GM23338 (cell line): Measurements from ENCODE around the gene APOBR. TPM values are rescaled to one million over a fixed set of nuclear protein-coding genes. Genes with fewer than 3 reads are reported as not detected.

Experiments
- ATAC-seq: fragments of 200-7000 bp; cut with Tn5 transposase; 3 replicates; pipeline ENCODE4 v1.9.1; 2020
- DNase-seq: peaks from one replicate; pipeline ENCODE4 v3.0.0-alpha.2; 2015; ENCODE audit warnings: low spot score
- H2AFZ ChIP-seq: fragments of 200-600 bp; sonication (generic); 2 replicates; pipeline ENCODE4 v1.8.0; 2016; ENCODE audit warnings: antibody characterized with exemption, mild to moderate bottlenecking, moderate library complexity
- H3F3A ChIP-seq: fragments of 200-600 bp; sonication (generic); replicated peaks from 2 replicates; pipeline ENCODE4 v1.8.0; 2017; ENCODE audit warnings: antibody characterized with exemption, mixed run types, low read depth
- H3K27ac ChIP-seq: fragments of 200-600 bp; sonication (generic); 2 replicates; pipeline ENCODE4 v1.6.1; 2016; ENCODE audit warnings: low read depth
- H3K27me3 ChIP-seq: fragments of 200-600 bp; sonication (generic); 2 replicates; pipeline ENCODE4 v1.8.0; 2016; ENCODE audit warnings: mild to moderate bottlenecking, mixed run types, moderate library complexity; ENCODE audit not compliant: insufficient read depth
- H3K36me3 ChIP-seq: fragments of 200-600 bp; sonication (generic); 2 replicates; pipeline ENCODE4 v1.8.0; 2016; ENCODE audit warnings: mild to moderate bottlenecking; ENCODE audit not compliant: insufficient read depth
- H3K4me1 ChIP-seq: fragments of 200-600 bp; sonication (generic); 2 replicates; pipeline ENCODE4 v1.8.0; 2016; ENCODE audit warnings: mild to moderate bottlenecking, moderate library complexity; ENCODE audit not compliant: insufficient read depth
- H3K4me2 ChIP-seq: fragments of 200-600 bp; sonication (generic); 2 replicates; pipeline ENCODE4 v1.7.1; 2017; ENCODE audit warnings: mixed run types
- H3K4me3 ChIP-seq: fragments of 200-600 bp; sonication (generic); 2 replicates; pipeline ENCODE4 v1.6.1; 2016; ENCODE audit warnings: mixed run types
- H3K79me2 ChIP-seq: fragments of 200-600 bp; sonication (generic); replicated peaks from 2 replicates; pipeline ENCODE4 v1.8.0; 2017; ENCODE audit warnings: mild to moderate bottlenecking; ENCODE audit not compliant: insufficient read depth
- H3K9me2 ChIP-seq: fragments of 200-600 bp; sonication (generic); 2 replicates; pipeline ENCODE4 v1.8.0; 2017; ENCODE audit not compliant: insufficient read depth
- H4K20me1 ChIP-seq: fragments of 200-600 bp; sonication (generic); replicated peaks from 2 replicates; pipeline ENCODE4 v1.8.0; 2017; ENCODE audit warnings: mild to moderate bottlenecking; ENCODE audit not compliant: insufficient read depth
- H3K27ac Mint-ChIP-seq: 2 replicates; pipeline ENCODE4 v1.8.0; 2020; ENCODE audit warnings: inconsistent platforms, mild to moderate bottlenecking, moderate library complexity, mixed read lengths
- H3K27me3 Mint-ChIP-seq: 3 replicates; pipeline ENCODE4 v1.8.0; 2022; ENCODE audit warnings: low read depth, mild to moderate bottlenecking, moderate library complexity, mixed read lengths, inconsistent platforms; ENCODE audit not compliant: insufficient read depth, poor library complexity
- H3K36me3 Mint-ChIP-seq: 3 replicates; pipeline ENCODE4 v1.8.0; 2021; ENCODE audit warnings: low read depth, mild to moderate bottlenecking, inconsistent platforms, moderate library complexity, mixed read lengths
- H3K4me1 Mint-ChIP-seq: 3 replicates; pipeline ENCODE4 v1.8.0; 2020; ENCODE audit warnings: mild to moderate bottlenecking, inconsistent platforms, mixed read lengths
- H3K4me3 Mint-ChIP-seq: 3 replicates; pipeline ENCODE4 v1.8.0; 2021; ENCODE audit warnings: moderate library complexity, mild to moderate bottlenecking, inconsistent platforms, mixed read lengths
- H3K9me3 Mint-ChIP-seq: 3 replicates; pipeline ENCODE4 v1.8.0; 2020; ENCODE audit warnings: moderate library complexity, mild to moderate bottlenecking, inconsistent platforms, mixed read lengths
- CREB1 ChIP-seq: fragments of 250-450 bp; sonication (Bioruptor Pico); IDR thresholded peaks from 2 replicates; pipeline ENCODE4 v1.5.0; 2020; ENCODE audit warnings: low read depth, mild to moderate bottlenecking, moderate library complexity
- CTCF ChIP-seq, 2 experiments: fragments of 200-600 bp in 1 of 2; sonication (generic) in 1 of 2; conservative IDR thresholded peaks; 2 replicates each; pipeline versions ENCODE4 v1.5.1 to v1.6.1; 2016 to 2017; ENCODE audit warnings: antibody characterized with exemption in 2 of 2, low read depth in 2 of 2, mild to moderate bottlenecking in 2 of 2, moderate library complexity in 1 of 2
- ETS1 ChIP-seq: IDR thresholded peaks from 2 replicates; pipeline ENCODE4 v1.6.1; 2016; ENCODE audit warnings: antibody characterized with exemption
- EZH2phosphoT487 ChIP-seq: fragments of 200-600 bp; sonication (generic); IDR thresholded peaks from one replicate; pipeline ENCODE4 v1.8.1; 2018; ENCODE audit warnings: antibody characterized with exemption; ENCODE audit not compliant: unreplicated experiment
- POLR2AphosphoS5 ChIP-seq: IDR thresholded peaks from 2 replicates; pipeline ENCODE4 v1.6.1; 2016; ENCODE audit warnings: antibody characterized with exemption, low read depth
- STAT1 ChIP-seq: IDR thresholded peaks from one replicate; pipeline ENCODE4 v1.6.1; 2016; ENCODE audit warnings: antibody characterized with exemption; ENCODE audit not compliant: unreplicated experiment
- ZNF114 ChIP-seq: fragments of 250-450 bp; sonication (Bioruptor Pico); IDR thresholded peaks from 2 replicates; pipeline ENCODE4 v1.5.0; 2020; ENCODE audit warnings: mild to moderate bottlenecking, moderate library complexity
- ZNF331 ChIP-seq: fragments of 250-450 bp; sonication (Bioruptor Pico); IDR thresholded peaks from 2 replicates; pipeline ENCODE4 v1.5.0; 2020; ENCODE audit warnings: low read depth, mild to moderate bottlenecking, moderate library complexity
- ZNF462 ChIP-seq: fragments of 250-450 bp; sonication (Bioruptor Pico); IDR thresholded peaks from 2 replicates; pipeline ENCODE4 v1.5.0; 2020; ENCODE audit warnings: mild to moderate bottlenecking, moderate library complexity
- polyA plus RNA-seq: library from polyadenylated mRNA; unstranded; fragments of >200 nt; fragmentation: Nextera tagmentation; extraction: Ambion mirVana; gene quantifications from 2 replicates; pipeline ENCODE4 v1.2.1, GENCODE V29; 2016
- total RNA-seq: library from RNA; depleted of rRNA; stranded (reverse); fragments of >200 nt; shearing (Covaris generic); gene quantifications from 2 replicates; pipeline ENCODE4 v1.2.3, GENCODE V29; 2014

The APOBR gene
- total and polyA plus RNA-seq, 2 experiments from 2014 or later: 0.07 TPM; not detected in 1

GRCh38 chr16:28534542-28535373 lies 40.3 kb downstream of the APOBR start:
- Mint-ChIP-seq H3K4me3 (no peak overlapping the region), H3K9me3 (no peaks in the 10 kb centered on the region), H3K27me3 (peaks cover 11% of the 10 kb centered on the region), H3K36me3 (no peaks in the 10 kb centered on the region), H3K27ac (no peak overlapping the region; the same call in 1 of the 2 replicates), H3K4me1 (peaks cover 10% of the 10 kb centered on the region)
- H2AFZ ChIP-seq: no peak overlapping the region
- no peak overlapping the region for H3K4me2 ChIP-seq
- H3K79me2 ChIP-seq: no peaks in the 10 kb centered on the region
- no peaks in the 10 kb centered on the region; the same call in 1 of the 2 replicates for H3K4me1 ChIP-seq
- no peak overlapping the region for H3K4me3 ChIP-seq
- DNase-seq: no peak
- H3K9me2 ChIP-seq: no peaks in the 10 kb centered on the region
- H3K27ac ChIP-seq: no peak overlapping the region
- no peaks in the 10 kb centered on the region for H3F3A ChIP-seq
- TF ChIP-seq ZNF114 (CRISPR knock-in tag) (no peak), CTCF (conservative IDR thresholded peaks at IDR 0.05; ENCODE audit: low read depth in 2 of 2) (no peak), ETS1 (no peak)
- H3K36me3 ChIP-seq: no peaks in the 10 kb centered on the region
- ATAC-seq: no peak
- no peaks in the 10 kb centered on the region for H3K27me3 ChIP-seq
- no peaks in the 10 kb centered on the region for H4K20me1 ChIP-seq

- Mint-ChIP-seq H3K27me3 (peaks cover 11% of the 10 kb centered on the region), H3K27ac (no peak overlapping the region), H3K36me3 (no peaks in the 10 kb centered on the region), H3K4me3 (no peak overlapping the region), H3K9me3 (no peaks in the 10 kb centered on the region), H3K4me1 (peaks cover 6% of the 10 kb centered on the region)
- no peaks in the 10 kb centered on the region; the same call in 1 of the 2 replicates for H3K4me1 ChIP-seq
- H3K4me2 ChIP-seq: no peak overlapping the region
- no peak overlapping the region for H3K4me3 ChIP-seq
- H4K20me1 ChIP-seq: no peaks in the 10 kb centered on the region
- H3K27me3 ChIP-seq: no peaks in the 10 kb centered on the region
- no peak for DNase-seq
- H3K9me2 ChIP-seq: no peaks in the 10 kb centered on the region
- peak overlapping the region; percentile 86; the same call in 1 of the 2 replicates for H2AFZ ChIP-seq
- no peak for ATAC-seq
- no peak overlapping the region for H3K27ac ChIP-seq
- H3F3A ChIP-seq: no peaks in the 10 kb centered on the region
- no peaks in the 10 kb centered on the region for H3K79me2 ChIP-seq
- H3K36me3 ChIP-seq: no peaks in the 10 kb centered on the region
- no peak for TF ChIP-seq CTCF (conservative IDR thresholded peaks at IDR 0.05; ENCODE audit: low read depth in 2 of 2)
- TF ChIP-seq STAT1: no peak
- no peak for TF ChIP-seq EZH2phosphoT487
- TF ChIP-seq POLR2AphosphoS5: no peak
- no peak for TF ChIP-seq ZNF331 (CRISPR knock-in tag)
- TF ChIP-seq CREB1 (CRISPR knock-in tag): no peak
- TF ChIP-seq ZNF462 (CRISPR knock-in tag): no peak
Observed at GRCh38 chr16:28537076-28537475, 42.6 kb downstream of the APOBR start.
